SJSA1 (cell line): ENCODE measurements around the gene MGLL. TPM values are rescaled to one million over a fixed set of nuclear protein-coding genes. Genes with fewer than 3 reads are reported as not detected.

Experiments used
- DNase-seq, 2 experiments: peaks; one replicate each; pipeline ENCODE4 v3.0.0-alpha.2; 2015 to 2020; ENCODE audit warnings: low spot score in 2 of 2, low read depth in 1 of 2
- H3K27ac ChIP-seq: fragments of 250-450 bp; sonication (Bioruptor Pico); 2 replicates; pipeline ENCODE4 v1.5.1; 2020; ENCODE audit warnings: mild to moderate bottlenecking, moderate library complexity
- H3K27me3 ChIP-seq: fragments of 250-450 bp; sonication (Bioruptor Pico); replicated peaks from 2 replicates; pipeline ENCODE4 v1.5.1; 2020; ENCODE audit warnings: mild to moderate bottlenecking, moderate library complexity
- H3K36me3 ChIP-seq: fragments of 250-450 bp; sonication (Bioruptor Pico); 2 replicates; pipeline ENCODE4 v1.5.1; 2020; ENCODE audit warnings: mild to moderate bottlenecking
- H3K4me1 ChIP-seq: fragments of 250-450 bp; sonication (Bioruptor Pico); replicated peaks from 2 replicates; pipeline ENCODE4 v1.6.1; 2021; ENCODE audit warnings: mild to moderate bottlenecking
- H3K4me3 ChIP-seq: fragments of 250-450 bp; sonication (Bioruptor Pico); 2 replicates; pipeline ENCODE4 v1.5.1; 2020; ENCODE audit warnings: mild to moderate bottlenecking
- H3K9me3 ChIP-seq: fragments of 250-450 bp; sonication (Bioruptor Pico); replicated peaks from 2 replicates; pipeline ENCODE4 v1.5.1; 2020; ENCODE audit warnings: mild to moderate bottlenecking
- total RNA-seq: library from RNA; depleted of rRNA; stranded (reverse); fragments of >200 nt; shearing (Covaris generic); gene quantifications from 2 replicates; pipeline ENCODE4 v1.2.3, GENCODE V29; 2014

Gene MGLL
- total RNA-seq, 1 experiment from 2014 or later, result 47.7 TPM

- Histone ChIP-seq H3K4me1 (peaks cover 25% of the 10 kb centered on the region), H3K36me3 (peaks cover 24% of the 10 kb centered on the region), H3K4me3 (no peak overlapping the region), H3K27ac (no peak overlapping the region), H3K27me3 (no peaks in the 10 kb centered on the region), H3K9me3 (peaks cover 3% of the 10 kb centered on the region; the same call in 1 of the 2 replicates)
- no peak for DNase-seq
Observed at GRCh38 chr3:127699416-127700300, 122.7 kb downstream of the MGLL start.

DNA sequence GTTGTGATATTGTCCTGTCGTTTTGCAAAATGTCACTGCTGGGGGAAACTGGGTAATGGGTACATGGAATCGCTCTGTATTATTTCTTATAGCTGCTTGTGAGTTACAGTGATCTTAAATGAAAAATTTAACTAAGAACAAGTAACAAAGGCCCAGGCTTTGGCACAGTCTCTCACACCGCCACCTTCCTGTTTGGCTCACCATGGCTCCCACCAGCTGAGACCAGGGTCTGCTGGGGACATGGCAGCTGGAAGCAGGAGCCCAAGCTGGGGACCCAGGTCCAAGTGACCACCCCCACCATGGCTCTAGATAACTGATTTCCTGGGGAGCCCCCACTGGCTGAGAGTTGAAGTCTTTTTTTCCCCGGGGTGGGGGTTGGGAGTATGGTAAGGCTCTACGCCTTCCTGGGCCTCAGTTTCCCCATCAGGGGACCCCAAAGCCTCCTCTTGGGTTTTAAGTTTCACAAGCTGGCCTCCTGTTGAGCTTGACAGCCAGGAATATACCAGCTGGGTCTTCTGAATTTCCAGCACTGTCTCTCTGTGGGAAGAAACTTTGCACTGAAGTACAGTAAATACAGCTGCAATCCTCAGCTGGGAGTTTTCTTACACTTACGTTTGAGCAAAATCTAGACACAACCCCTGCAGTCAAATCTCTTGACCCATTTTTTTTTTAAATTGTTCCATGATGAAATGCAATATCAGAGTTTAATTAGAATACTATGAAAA, 123.5 kb downstream of the MGLL start:
- Histone ChIP-seq H3K4me1 (peaks cover 25% of the 10 kb centered on the region), H3K4me3 (no peak overlapping the region), H3K27ac (no peak overlapping the region), H3K27me3 (no peaks in the 10 kb centered on the region), H3K9me3 (peaks cover 2% of the 10 kb centered on the region; the same call in 1 of the 2 replicates), H3K36me3 (peaks cover 25% of the 10 kb centered on the region; the same call in 1 of the 2 replicates)
- no peak for DNase-seq

DNA sequence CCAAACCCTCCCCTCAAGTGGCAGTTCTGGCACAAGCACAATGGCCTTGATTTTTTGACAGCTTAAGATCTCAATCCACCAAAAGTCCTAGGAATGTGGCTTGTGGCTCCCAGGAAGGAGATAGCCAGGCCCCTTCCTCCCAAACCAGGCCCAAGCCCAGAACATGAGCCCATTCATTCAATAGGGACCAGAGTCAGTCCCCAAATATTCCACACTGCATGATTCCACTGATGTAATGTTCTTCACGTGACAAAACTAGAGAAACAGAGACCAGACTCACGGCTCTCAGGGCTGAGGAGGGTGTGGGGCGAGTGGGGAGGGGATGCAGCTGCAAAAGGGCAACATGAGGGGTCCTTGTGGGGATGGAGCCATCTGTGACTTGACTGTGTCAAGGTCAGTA, 124.0 kb downstream of the MGLL start:
- Histone ChIP-seq H3K27ac (0 out of 2 replicates have a peak overlapping the region, but pooled peaks have one; percentile 60), H3K36me3 (peaks cover 26% of the 10 kb centered on the region), H3K27me3 (no peaks in the 10 kb centered on the region), H3K4me1 (peaks cover 25% of the 10 kb centered on the region), H3K4me3 (no peak overlapping the region), H3K9me3 (no peaks in the 10 kb centered on the region)
- no peak for DNase-seq

DNA sequence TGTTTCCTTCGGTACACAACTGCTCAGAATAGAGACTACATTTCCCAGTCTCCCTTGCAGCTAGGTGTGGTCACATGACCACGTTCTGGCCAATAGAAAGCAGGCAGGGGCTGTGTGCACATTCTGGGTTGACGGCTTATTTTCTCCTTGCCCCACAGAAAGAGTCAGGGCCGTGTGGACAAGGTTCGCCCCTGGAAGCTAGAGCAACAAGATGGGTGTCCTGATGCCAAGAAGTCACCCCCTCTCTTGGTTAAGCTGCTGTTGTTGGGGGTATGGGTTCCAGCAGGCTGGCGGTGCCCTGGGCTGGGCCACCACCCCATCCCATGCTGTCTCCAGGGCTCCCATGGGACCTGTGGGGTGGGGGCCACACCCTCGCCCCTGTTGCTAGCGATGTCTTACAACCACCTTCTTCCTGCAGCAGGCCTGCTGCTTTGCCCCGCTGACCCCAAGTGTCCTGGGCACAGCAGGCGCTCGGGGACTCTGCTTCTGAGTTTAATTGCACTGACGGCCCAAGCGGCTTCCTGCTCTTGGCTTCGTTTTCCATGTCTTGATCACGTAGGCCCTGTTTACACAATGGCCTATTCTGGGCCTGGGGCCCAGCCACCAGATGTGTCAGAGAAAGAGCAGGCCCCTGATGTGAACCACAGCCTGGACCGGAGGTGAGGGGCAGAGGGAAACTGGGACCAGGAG, 124.6 kb downstream of the MGLL start:
- no peaks in the 10 kb centered on the region for H3K27me3 ChIP-seq

DNA sequence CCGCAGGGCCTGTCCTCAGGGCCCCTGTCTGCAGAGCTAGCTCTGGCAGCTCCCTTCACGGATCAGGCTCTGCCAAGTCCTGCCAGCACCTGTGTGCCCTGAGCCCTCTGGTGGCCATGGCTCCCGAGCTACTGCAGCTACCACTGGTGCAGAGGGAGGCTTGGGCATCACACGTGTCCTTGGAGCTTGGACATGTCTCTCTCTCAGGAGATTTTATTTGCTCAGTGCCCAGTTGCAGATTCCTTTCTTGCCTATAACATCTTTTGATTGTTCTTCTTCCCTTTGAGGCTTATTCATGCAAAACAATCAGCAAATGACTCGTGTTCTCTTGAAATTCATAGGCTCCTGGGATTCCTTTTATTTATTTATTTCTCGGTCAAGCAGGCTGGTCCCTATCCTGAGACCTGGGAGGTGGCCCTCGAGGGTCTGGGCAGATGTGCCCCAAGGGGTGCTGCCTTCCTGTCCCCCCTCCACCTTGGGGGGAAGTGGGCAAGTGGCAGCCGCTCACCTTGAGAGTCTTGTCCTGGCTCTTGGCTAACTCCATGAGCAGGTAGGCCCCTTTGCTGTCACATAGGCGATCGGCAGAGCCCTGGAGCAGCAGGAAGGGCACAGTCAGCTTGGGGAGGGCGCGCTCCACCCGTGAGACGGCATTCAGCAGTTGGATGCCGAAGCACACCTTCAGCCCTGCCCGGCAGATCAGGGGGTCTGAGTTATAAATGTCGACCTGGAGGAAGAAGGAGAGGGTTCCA, 127.7 kb downstream of the MGLL start:
- H3K36me3 ChIP-seq, result peaks cover 46% of the 10 kb centered on the region
- DNase-seq, result no peak
- no peaks in the 10 kb centered on the region for H3K27me3 ChIP-seq
- H3K4me1 ChIP-seq, result peaks cover 45% of the 10 kb centered on the region
- no peak overlapping the region for H3K4me3 ChIP-seq
- no peaks in the 10 kb centered on the region for H3K9me3 ChIP-seq
- no peak overlapping the region for H3K27ac ChIP-seq

More for the DNA sequence above, 124.6 kb downstream of the MGLL start:
- Histone ChIP-seq H3K4me3 (no peak overlapping the region), H3K36me3 (peaks cover 32% of the 10 kb centered on the region), H3K9me3 (no peaks in the 10 kb centered on the region), H3K4me1 (peaks cover 25% of the 10 kb centered on the region), H3K27ac (peak overlapping the region; percentile 60)
- peak; percentile 74 to 91 for DNase-seq

DNA sequence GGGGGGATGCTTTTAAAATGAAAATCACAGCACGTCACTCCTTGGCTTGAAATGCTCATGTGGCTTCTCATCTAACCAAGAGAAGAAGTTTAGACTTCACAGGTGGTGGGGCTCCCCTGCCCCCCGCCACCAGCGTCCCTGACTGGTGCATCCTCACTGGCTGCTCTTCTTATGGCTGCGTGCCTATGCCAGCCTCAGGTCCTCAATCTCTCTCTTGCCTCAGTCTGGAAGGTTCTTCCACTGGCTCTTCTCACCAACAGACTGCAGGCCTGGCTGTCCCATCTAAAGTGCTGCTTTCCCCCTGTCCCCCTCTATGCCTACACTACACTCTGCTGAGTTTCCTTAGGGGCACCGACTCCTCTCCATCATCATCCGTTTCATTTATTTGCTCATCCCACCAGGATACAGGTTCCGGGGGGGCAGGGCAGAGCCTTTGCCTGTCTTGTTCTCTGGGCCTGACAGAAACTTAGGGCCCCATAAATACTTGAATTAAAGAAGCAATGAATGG, 128.9 kb downstream of the MGLL start:
- H3K9me3 ChIP-seq, result no peaks in the 10 kb centered on the region
- H3K36me3 ChIP-seq, result peaks cover 54% of the 10 kb centered on the region
- H3K27me3 ChIP-seq, result no peaks in the 10 kb centered on the region
- peaks cover 58% of the 10 kb centered on the region for H3K4me1 ChIP-seq
- H3K4me3 ChIP-seq, result no peak overlapping the region
- no peak overlapping the region for H3K27ac ChIP-seq
- DNase-seq, result no peak

GRCh38 chr3:127692501-127693335, 129.6 kb downstream of the MGLL start:
- H3K27me3 ChIP-seq, result no peaks in the 10 kb centered on the region
- H3K4me1 ChIP-seq, result peaks cover 58% of the 10 kb centered on the region
- H3K4me3 ChIP-seq, result no peak overlapping the region
- no peaks in the 10 kb centered on the region for H3K9me3 ChIP-seq
- DNase-seq, result no peak
- peaks cover 50% of the 10 kb centered on the region for H3K36me3 ChIP-seq
- no peak overlapping the region for H3K27ac ChIP-seq

DNA sequence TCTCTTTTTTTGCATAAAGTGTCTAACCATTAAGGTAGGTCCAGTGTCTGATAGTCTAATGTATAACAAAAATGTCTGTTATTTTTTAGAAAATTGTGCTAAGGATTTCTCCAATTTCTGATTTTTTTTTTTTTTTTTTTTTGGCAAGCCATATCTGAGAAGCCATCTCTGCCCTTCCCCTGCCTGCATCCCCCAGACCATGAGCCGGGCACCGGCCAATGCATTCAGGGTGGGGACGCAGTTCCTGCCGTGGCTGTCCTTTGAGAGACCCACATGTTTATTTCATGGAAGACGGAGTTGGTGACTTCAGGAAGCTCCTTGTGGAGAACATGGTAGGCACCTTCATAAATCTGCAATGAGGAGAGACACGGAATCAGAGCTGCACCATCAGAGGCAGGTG, 130.3 kb downstream of the MGLL start:
- Histone ChIP-seq H3K36me3 (peaks cover 50% of the 10 kb centered on the region), H3K27me3 (no peaks in the 10 kb centered on the region), H3K27ac (no peak overlapping the region), H3K4me1 (peaks cover 51% of the 10 kb centered on the region), H3K4me3 (no peak overlapping the region), H3K9me3 (no peaks in the 10 kb centered on the region)
- no peak for DNase-seq

DNA sequence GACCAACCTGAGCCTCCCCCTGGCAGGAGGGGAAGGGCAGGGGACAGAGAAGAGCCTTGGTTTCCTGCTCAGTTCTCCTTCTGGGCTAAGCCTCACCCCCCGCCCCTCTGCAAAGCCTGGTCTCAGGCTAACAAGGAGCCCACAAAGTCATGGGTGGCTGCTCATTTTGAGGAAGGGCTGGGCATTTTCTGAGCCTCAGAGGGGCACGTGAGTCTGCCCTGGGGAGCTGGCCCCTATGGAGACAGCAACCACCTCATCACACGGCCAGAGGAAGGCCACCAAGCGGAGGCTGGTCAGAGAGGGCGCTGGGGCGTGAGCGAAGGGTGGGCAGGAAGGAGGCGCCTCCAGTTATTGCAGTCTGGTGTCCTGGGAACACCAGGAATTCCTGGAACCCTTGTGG, 130.8 kb downstream of the MGLL start:
- no peaks in the 10 kb centered on the region; the same call in 1 of the 2 replicates for H3K9me3 ChIP-seq
- H3K27ac ChIP-seq, result peak overlapping the region; percentile 86
- DNase-seq, result no peak
- H3K4me1 ChIP-seq, result peaks cover 50% of the 10 kb centered on the region
- H3K27me3 ChIP-seq, result no peaks in the 10 kb centered on the region
- H3K36me3 ChIP-seq, result peaks cover 47% of the 10 kb centered on the region
- H3K4me3 ChIP-seq, result no peak overlapping the region

DNA sequence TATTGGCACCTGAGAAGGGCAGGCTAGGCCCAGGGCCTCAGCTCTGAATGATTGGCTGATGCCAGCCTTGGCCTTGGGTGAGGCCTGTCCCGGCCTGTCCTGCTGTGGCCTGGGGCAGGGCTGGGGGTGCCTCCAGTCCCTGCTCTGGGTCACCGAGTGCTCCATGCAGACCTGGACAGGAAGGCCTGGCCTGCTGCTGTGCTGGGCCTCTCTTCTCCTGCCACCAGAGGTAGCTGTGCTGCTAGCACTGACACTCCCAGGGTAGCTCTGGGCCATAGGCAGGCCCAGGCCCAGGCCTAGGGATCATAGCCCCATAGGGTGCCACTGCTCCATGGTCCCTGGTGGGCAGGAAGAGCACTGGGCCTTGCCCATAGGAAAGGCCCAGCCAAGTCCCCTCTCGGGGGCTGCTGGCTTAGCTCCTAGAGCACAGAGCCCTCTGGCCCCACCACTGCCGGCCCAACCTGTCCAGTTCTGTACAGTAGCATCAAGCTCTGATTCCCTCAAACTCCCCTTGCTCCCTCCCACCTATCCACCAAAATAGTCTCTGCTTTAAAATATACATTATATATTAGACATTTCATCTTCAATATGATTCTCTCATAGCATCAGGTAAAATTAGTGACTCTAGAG, 131.4 kb downstream of the MGLL start:
- no peaks in the 10 kb centered on the region for H3K27me3 ChIP-seq
- peaks cover 47% of the 10 kb centered on the region for H3K36me3 ChIP-seq
- no peaks in the 10 kb centered on the region; the same call in 1 of the 2 replicates for H3K9me3 ChIP-seq
- H3K27ac ChIP-seq, result peak overlapping the region; percentile 86
- DNase-seq, result peak; percentile 51 to 75
- peaks cover 50% of the 10 kb centered on the region for H3K4me1 ChIP-seq
- no peak overlapping the region for H3K4me3 ChIP-seq

DNA sequence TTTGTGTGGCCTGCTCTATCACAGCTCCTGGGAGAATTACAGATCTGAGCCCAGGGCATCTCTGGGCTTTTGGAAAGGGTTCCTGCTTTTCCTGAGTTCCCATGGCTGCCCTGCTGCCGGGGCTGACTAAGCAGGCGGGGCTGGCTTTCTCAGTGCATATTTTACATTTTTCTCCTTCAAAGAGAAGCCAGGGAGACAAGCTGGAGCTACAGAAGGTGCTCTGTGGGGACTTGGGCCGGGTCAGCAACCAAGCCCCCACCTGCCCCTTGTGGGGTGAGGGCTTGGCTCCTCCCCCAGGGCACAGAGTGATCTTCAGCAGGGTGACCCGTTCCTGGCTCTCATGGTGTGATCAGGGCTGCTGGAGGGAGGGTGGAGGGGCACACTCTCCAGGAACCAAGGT, 132.2 kb downstream of the MGLL start:
- H3K9me3 ChIP-seq, result no peaks in the 10 kb centered on the region; the same call in 1 of the 2 replicates
- peak; percentile 67 to 76 for DNase-seq
- H3K4me1 ChIP-seq, result peaks cover 57% of the 10 kb centered on the region
- H3K27me3 ChIP-seq, result no peaks in the 10 kb centered on the region
- no peak overlapping the region for H3K4me3 ChIP-seq
- H3K36me3 ChIP-seq, result peaks cover 47% of the 10 kb centered on the region
- peak overlapping the region; percentile 86 for H3K27ac ChIP-seq
